Neuronal stem cell (in vitro differentiated cells): ENCODE data around the gene CDK14.

Experiments used
- DNase-seq: peaks from one replicate; pipeline ENCODE4 v3.0.0-alpha.2; 2013; ENCODE audit warnings: low spot score
- H2AFZ ChIP-seq: one replicate; pipeline ENCODE4 v1.6.1; 2013; ENCODE audit warnings: mild to moderate bottlenecking, low read length, inconsistent platforms
- H2AK5ac ChIP-seq: 2 replicates; pipeline ENCODE4 v1.6.1; 2013; ENCODE audit warnings: low read depth, mild to moderate bottlenecking, inconsistent platforms, low read length, moderate library complexity, mixed read lengths
- H2BK120ac ChIP-seq: 2 replicates; pipeline ENCODE4 v1.6.1; 2013; ENCODE audit warnings: low read depth, mild to moderate bottlenecking, inconsistent platforms, low read length, moderate library complexity, mixed read lengths
- H2BK12ac ChIP-seq: one replicate; pipeline ENCODE4 v1.6.1; 2013; ENCODE audit warnings: low read length, inconsistent platforms
- H2BK15ac ChIP-seq: 2 replicates; pipeline ENCODE4 v1.6.1; 2013; ENCODE audit warnings: mild to moderate bottlenecking, low read length, inconsistent platforms, mixed read lengths
- H2BK5ac ChIP-seq: one replicate; pipeline ENCODE4 v1.6.1; 2013; ENCODE audit warnings: inconsistent platforms, mild to moderate bottlenecking, low read length, moderate library complexity
- H3K14ac ChIP-seq: one replicate; pipeline ENCODE4 v1.6.1; 2013; ENCODE audit warnings: low read length, inconsistent platforms
- H3K18ac ChIP-seq: 2 replicates; pipeline ENCODE4 v1.6.1; 2013; ENCODE audit warnings: low read length, inconsistent platforms
- H3K23ac ChIP-seq: 2 replicates; pipeline ENCODE4 v1.6.1; 2013; ENCODE audit warnings: low read depth, mild to moderate bottlenecking, mixed read lengths, low read length, inconsistent platforms; ENCODE audit not compliant: poor library complexity
- H3K27ac ChIP-seq: replicated peaks from 3 replicates; pipeline ENCODE4 v1.5.1; 2013; ENCODE audit warnings: low read length, inconsistent platforms
- H3K27me3 ChIP-seq, 3 experiments: 2 replicates each; pipeline ENCODE4 v1.6.1; 2013; ENCODE audit warnings: low read length in 3 of 3, mild to moderate bottlenecking in 2 of 3, inconsistent platforms in 1 of 3, low read depth in 1 of 3, mixed read lengths in 1 of 3, moderate library complexity in 1 of 3; ENCODE audit not compliant: control insufficient read depth in 3 of 3, insufficient read depth in 3 of 3
- H3K36me3 ChIP-seq, 2 donors: replicated peaks in 1 of 2; 2 replicates each; pipeline ENCODE4 v1.6.1; 2013; ENCODE audit warnings: low read length in 2 of 2; ENCODE audit not compliant: control insufficient read depth in 2 of 2, insufficient read depth in 2 of 2
- H3K4ac ChIP-seq: 2 replicates; pipeline ENCODE4 v1.6.1; 2013; ENCODE audit warnings: inconsistent platforms, mild to moderate bottlenecking, low read length, moderate library complexity
- H3K4me1 ChIP-seq, 2 donors: 1 replicate in 1 of 2; 2 replicates in 1 of 2; pipeline ENCODE4 v1.6.1; 2013; ENCODE audit warnings: low read length in 2 of 2, low read depth in 1 of 2; ENCODE audit not compliant: control insufficient read depth in 2 of 2, insufficient read depth in 1 of 2
- H3K4me2 ChIP-seq: one replicate; pipeline ENCODE4 v1.6.1; 2013; ENCODE audit warnings: mild to moderate bottlenecking, low read length, inconsistent platforms; ENCODE audit not compliant: insufficient read depth, poor library complexity, severe bottlenecking
- H3K4me3 ChIP-seq, 2 donors: 2 replicates each; pipeline ENCODE4 v1.5.1; 2013; ENCODE audit warnings: low read length in 2 of 2, mild to moderate bottlenecking in 2 of 2, inconsistent platforms in 1 of 2, moderate library complexity in 1 of 2
- H3K79me1 ChIP-seq: one replicate; pipeline ENCODE4 v1.6.1; 2013; ENCODE audit warnings: low read depth, mild to moderate bottlenecking, inconsistent platforms, low read length, moderate library complexity
- H3K9ac ChIP-seq: one replicate; pipeline ENCODE4 v1.6.1; 2013; ENCODE audit warnings: mild to moderate bottlenecking, low read depth, low read length, inconsistent platforms; ENCODE audit not compliant: poor library complexity
- H3K9me3 ChIP-seq, 2 donors: replicated peaks in 1 of 2; 2 replicates each; pipeline versions ENCODE3 to v1.6.1; 2013; ENCODE audit warnings: low read length in 2 of 2, mild to moderate bottlenecking in 2 of 2, inconsistent platforms in 1 of 2, low read depth in 1 of 2, mixed read lengths in 1 of 2, moderate library complexity in 1 of 2; ENCODE audit not compliant: control insufficient read depth in 2 of 2, insufficient read depth in 1 of 2
- H4K8ac ChIP-seq: one replicate; pipeline ENCODE4 v1.6.1; 2013; ENCODE audit warnings: low read depth, mild to moderate bottlenecking, inconsistent platforms, low read length, moderate library complexity
- H4K91ac ChIP-seq: one replicate; pipeline ENCODE4 v1.6.1; 2013; ENCODE audit warnings: low read length, low read depth, mild to moderate bottlenecking, inconsistent platforms; ENCODE audit not compliant: poor library complexity
- WGBS, 2 donors: extraction: QIAGEN DNeasy Blood & Tissue Kit; methylation state at CpG; one replicate each; pipeline ENCODE4 v1.1.7; 2013; ENCODE audit warnings: missing lambda C conversion rate in 2 of 2, mixed read lengths in 1 of 2; ENCODE audit not compliant: insufficient read length in 2 of 2, insufficient replicate concordance in 1 of 2; ENCODE audit errors: extremely low coverage in 2 of 2; 5-methylcytosine and 5-hydroxymethylcytosine counted together

Gene CDK14

GRCh38 chr7:90723233-90723632, 127.1 kb downstream of the CDK14 start:
- no peak for DNase-seq
- WGBS, 2 donors, result no CpG with 5 or more reads among the region's 2 CpGs
- no peaks in the 10 kb centered on the region for H3K79me1 ChIP-seq
- peaks cover 11 to 30% of the 10 kb centered on the region in 2 donors for H3K4me1 ChIP-seq
- H3K27ac ChIP-seq, result no peak overlapping the region
- no peak overlapping the region for H3K18ac ChIP-seq
- no peaks in the 10 kb centered on the region for H3K27me3 ChIP-seq
- no peak overlapping the region for H2BK120ac ChIP-seq
- H3K4me2 ChIP-seq, result no peak overlapping the region
- H3K9me3 ChIP-seq, result peaks cover 0 to 5% of the 10 kb centered on the region in 2 donors
- no peak overlapping the region for H3K9ac ChIP-seq
- H3K36me3 ChIP-seq, result peaks cover 0 to 4% of the 10 kb centered on the region in 2 donors
- no peak overlapping the region for H3K4me3 ChIP-seq
- H3K14ac ChIP-seq, result no peak overlapping the region
- no peak overlapping the region for H4K8ac ChIP-seq
- no peak overlapping the region for H2AK5ac ChIP-seq
- no peak overlapping the region for H4K91ac ChIP-seq
- no peak overlapping the region for H2BK5ac ChIP-seq
- H2BK15ac ChIP-seq, result no peak overlapping the region
- no peak overlapping the region for H2BK12ac ChIP-seq
- no peak overlapping the region for H3K4ac ChIP-seq
- H2AFZ ChIP-seq, result no peak overlapping the region
- H3K23ac ChIP-seq, result no peak overlapping the region

- H3K36me3 ChIP-seq, result peaks cover 1 to 9% of the 10 kb centered on the region in 2 donors
- H3K4me2 ChIP-seq, result no peak overlapping the region
- no peaks in the 10 kb centered on the region for H3K79me1 ChIP-seq
- H2BK15ac ChIP-seq, result no peak overlapping the region
- H3K4me3 ChIP-seq, result no peak overlapping the region
- DNase-seq, result no peak
- H3K27ac ChIP-seq, result no peak overlapping the region
- no peak overlapping the region for H3K23ac ChIP-seq
- H3K9ac ChIP-seq, result no peak overlapping the region
- no peak overlapping the region for H2AK5ac ChIP-seq
- H3K27me3 ChIP-seq, result no peaks in the 10 kb centered on the region
- H3K4ac ChIP-seq, result no peak overlapping the region
- no peak overlapping the region for H4K8ac ChIP-seq
- no peak overlapping the region for H2BK12ac ChIP-seq
- H4K91ac ChIP-seq, result no peak overlapping the region
- H2AFZ ChIP-seq, result no peak overlapping the region
- H3K14ac ChIP-seq, result no peak overlapping the region
- H3K18ac ChIP-seq, result no peak overlapping the region
- peaks cover 11 to 30% of the 10 kb centered on the region in 2 donors for H3K4me1 ChIP-seq
- H2BK120ac ChIP-seq, result no peak overlapping the region
- peaks cover 0 to 10% of the 10 kb centered on the region in 2 donors for H3K9me3 ChIP-seq
- no peak overlapping the region for H2BK5ac ChIP-seq
Observed at GRCh38 chr7:90723866-90724265, 127.7 kb downstream of the CDK14 start.

GRCh38 chr7:90726120-90726519, 130.0 kb downstream of the CDK14 start:
- H3K9ac ChIP-seq, result no peak overlapping the region
- H4K8ac ChIP-seq, result no peak overlapping the region
- no peak overlapping the region for H4K91ac ChIP-seq
- H2AK5ac ChIP-seq, result no peak overlapping the region
- H3K9me3 ChIP-seq, result peaks cover 0 to 17% of the 10 kb centered on the region in 2 donors
- H3K4me2 ChIP-seq, result no peak overlapping the region
- H2BK5ac ChIP-seq, result no peak overlapping the region
- H2BK15ac ChIP-seq, result no peak overlapping the region
- no peak overlapping the region for H3K27ac ChIP-seq
- H3K36me3 ChIP-seq, result peaks cover 1 to 13% of the 10 kb centered on the region in 2 donors
- no peak overlapping the region for H2AFZ ChIP-seq
- H3K4ac ChIP-seq, result no peak overlapping the region
- no peak overlapping the region for H2BK120ac ChIP-seq
- WGBS, 2 donors, result no CpG with 5 or more reads among the region's 2 CpGs
- H3K23ac ChIP-seq, result no peak overlapping the region
- H3K4me1 ChIP-seq, result peaks cover 4 to 22% of the 10 kb centered on the region in 2 donors
- no peak overlapping the region for H3K18ac ChIP-seq
- H3K79me1 ChIP-seq, result no peaks in the 10 kb centered on the region
- H3K27me3 ChIP-seq, result no peaks in the 10 kb centered on the region
- no peak overlapping the region for H3K14ac ChIP-seq
- no peak for DNase-seq
- no peak overlapping the region for H3K4me3 ChIP-seq
- H2BK12ac ChIP-seq, result no peak overlapping the region

GRCh38 chr7:90726623-90727022, 130.5 kb downstream of the CDK14 start:
- H2BK15ac ChIP-seq, result no peak overlapping the region
- no peak overlapping the region for H2BK12ac ChIP-seq
- WGBS, 2 donors, result no CpG with 5 or more reads among the region's 3 CpGs
- no peak overlapping the region for H3K18ac ChIP-seq
- no peak overlapping the region for H4K8ac ChIP-seq
- peaks cover 0 to 17% of the 10 kb centered on the region in 2 donors for H3K9me3 ChIP-seq
- peak overlapping the region; percentile 6 for H3K27ac ChIP-seq
- no peak overlapping the region for H3K4me3 ChIP-seq
- H3K4me1 ChIP-seq, result peaks cover 4 to 18% of the 10 kb centered on the region in 2 donors
- H2BK5ac ChIP-seq, result no peak overlapping the region
- H3K79me1 ChIP-seq, result no peaks in the 10 kb centered on the region
- DNase-seq, result no peak
- H3K4ac ChIP-seq, result no peak overlapping the region
- no peak overlapping the region for H2AK5ac ChIP-seq
- H3K9ac ChIP-seq, result no peak overlapping the region
- H2AFZ ChIP-seq, result no peak overlapping the region
- H3K14ac ChIP-seq, result no peak overlapping the region
- H3K36me3 ChIP-seq, result peaks cover 1 to 13% of the 10 kb centered on the region in 2 donors
- H3K4me2 ChIP-seq, result no peak overlapping the region
- H2BK120ac ChIP-seq, result no peak overlapping the region
- no peaks in the 10 kb centered on the region for H3K27me3 ChIP-seq
- no peak overlapping the region for H3K23ac ChIP-seq
- H4K91ac ChIP-seq, result no peak overlapping the region
